ENCODE data around the gene EDN2.

DNA sequence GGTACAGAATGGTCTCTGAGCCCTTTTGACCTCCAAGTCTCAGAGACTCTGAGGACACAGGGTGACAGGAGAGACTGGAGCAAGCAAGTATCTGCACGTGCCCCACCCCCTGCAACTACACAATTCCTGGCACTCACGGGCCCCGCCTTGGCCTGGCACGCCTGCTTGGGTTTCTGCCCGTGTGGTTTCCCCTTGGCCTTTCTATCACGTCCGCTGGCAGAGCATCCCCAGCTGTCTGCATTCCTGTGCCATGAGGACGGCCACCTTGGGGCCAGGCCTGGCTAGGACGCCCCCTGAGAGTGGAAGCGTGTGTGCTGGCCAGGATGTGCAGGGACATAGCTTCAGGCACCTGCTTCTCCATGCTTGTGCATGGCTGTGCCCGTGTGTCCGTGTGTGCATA is 14.3 kb upstream of the EDN2 start:
- TF ChIP-seq, protein P1, sequence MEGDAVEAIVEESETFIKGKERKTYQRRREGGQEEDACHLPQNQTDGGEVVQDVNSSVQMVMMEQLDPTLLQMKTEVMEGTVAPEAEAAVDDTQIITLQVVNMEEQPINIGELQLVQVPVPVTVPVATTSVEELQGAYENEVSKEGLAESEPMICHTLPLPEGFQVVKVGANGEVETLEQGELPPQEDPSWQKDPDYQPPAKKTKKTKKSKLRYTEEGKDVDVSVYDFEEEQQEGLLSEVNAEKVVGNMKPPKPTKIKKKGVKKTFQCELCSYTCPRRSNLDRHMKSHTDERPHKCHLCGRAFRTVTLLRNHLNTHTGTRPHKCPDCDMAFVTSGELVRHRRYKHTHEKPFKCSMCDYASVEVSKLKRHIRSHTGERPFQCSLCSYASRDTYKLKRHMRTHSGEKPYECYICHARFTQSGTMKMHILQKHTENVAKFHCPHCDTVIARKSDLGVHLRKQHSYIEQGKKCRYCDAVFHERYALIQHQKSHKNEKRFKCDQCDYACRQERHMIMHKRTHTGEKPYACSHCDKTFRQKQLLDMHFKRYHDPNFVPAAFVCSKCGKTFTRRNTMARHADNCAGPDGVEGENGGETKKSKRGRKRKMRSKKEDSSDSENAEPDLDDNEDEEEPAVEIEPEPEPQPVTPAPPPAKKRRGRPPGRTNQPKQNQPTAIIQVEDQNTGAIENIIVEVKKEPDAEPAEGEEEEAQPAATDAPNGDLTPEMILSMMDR (IDR thresholded peaks at IDR 0.05): no peak
- TF ChIP-seq POLR2AphosphoS5 (IDR thresholded peaks at IDR 0.05; ENCODE audit: insufficient read depth in 1 of 2, low read depth in 1 of 2): peak; percentile 55 to 81
